ENCODE measurements around the gene GAN. TPM values are rescaled to one million over a fixed set of nuclear protein-coding genes. Genes with fewer than 3 reads are reported as not detected.

The GAN gene
- total RNA-seq, 2 experiments from 2014 or later, result 11.5 to 12.3 TPM

- H3K27ac Mint-ChIP-seq, result no peak overlapping the region
- no peak for TF ChIP-seq CTCF (IDR thresholded peaks at IDR 0.05)
- H3K4me1 Mint-ChIP-seq (ENCODE audit: low read depth), result peaks cover 9% of the 10 kb centered on the region
- H3K9me3 Mint-ChIP-seq, result no peaks in the 10 kb centered on the region
- no peak overlapping the region for H3K4me3 Mint-ChIP-seq
- ChIA-PET CTCF (interaction anchor here (1.0 to 1.1 kb wide), 2 partner anchors 10 to 31 kb away, joined by 3 to 5 read pairs; no protein-coding TSS in a partner anchor), POLR2A (interaction anchor here (0.6 to 1.2 kb wide), 2 partner anchors 14 to 166 kb away, joined by 3 to 4 read pairs; no protein-coding TSS in a partner anchor)
- intact Hi-C loops (cut with micrococcal nuclease), result no loop called here
- H3K36me3 Mint-ChIP-seq (ENCODE audit: low read depth), result no peaks in the 10 kb centered on the region
- H3K27me3 Mint-ChIP-seq, result no peaks in the 10 kb centered on the region
- DNase-seq, result no peak
- no peak for ATAC-seq
These were observed 120.8 kb downstream of the GAN start for GRCh38 chr16:81435567-81435966.

GRCh38 chr16:81436386-81436785 is 121.6 kb downstream of the GAN start:
- no peak overlapping the region for H3K27ac Mint-ChIP-seq
- ATAC-seq (no peak), DNase-seq (no peak)
- CTCF ChIA-PET, result interaction anchor here (1.4 kb wide), 1 partner anchor 32 kb away, joined by 3 read pairs; no protein-coding TSS in a partner anchor
- H3K4me3 Mint-ChIP-seq, result no peak overlapping the region
- peaks cover 6% of the 10 kb centered on the region for H3K4me1 Mint-ChIP-seq (ENCODE audit: low read depth)
- no peaks in the 10 kb centered on the region for H3K9me3 Mint-ChIP-seq
- no peaks in the 10 kb centered on the region for H3K36me3 Mint-ChIP-seq (ENCODE audit: low read depth)
- intact Hi-C loops (cut with micrococcal nuclease), result no loop called here
- no peaks in the 10 kb centered on the region for H3K27me3 Mint-ChIP-seq
- no peak for TF ChIP-seq CTCF (IDR thresholded peaks at IDR 0.05)
- POLR2A ChIA-PET, result interaction anchor here (1.2 kb wide), 1 partner anchor 13 kb away, joined by 4 read pairs; no protein-coding TSS in a partner anchor

- Mint-ChIP-seq H3K36me3 (ENCODE audit: low read depth) (no peaks in the 10 kb centered on the region), H3K4me3 (no peak overlapping the region), H3K4me1 (ENCODE audit: low read depth) (peaks cover 9% of the 10 kb centered on the region), H3K27ac (no peak overlapping the region), H3K9me3 (no peaks in the 10 kb centered on the region), H3K27me3 (peaks cover 2% of the 10 kb centered on the region)
- POLR2A ChIA-PET, result no interaction called here
- intact Hi-C loops (cut with micrococcal nuclease), result no loop called here
- ATAC-seq (no peak), DNase-seq (no peak)
- CTCF ChIA-PET, result no interaction called here
- no peak for TF ChIP-seq CTCF (IDR thresholded peaks at IDR 0.05)
These were observed 123.1 kb downstream of the GAN start for GRCh38 chr16:81437865-81438264.

Other genes with a start within 250 kb of the GAN start
- under 1 TPM; 0.59 to 0.60 TPM for gene C16orf46, start 237.7 kb upstream of the GAN start, total RNA-seq
- gene GCSH, start 218.6 kb upstream of the GAN start, total RNA-seq, result 10 to 100 TPM; 21.0 to 25.3 TPM
- not detected for gene BCO1, start 76.3 kb upstream of the GAN start, total RNA-seq
- gene CMIP, start 129.8 kb downstream of the GAN start, total RNA-seq, result 10 to 100 TPM; 37.6 to 38.5 TPM